Activated effector memory CD4-positive, alpha-beta T cell treated with Interleukin-2 at 50 U/mL for 16 hours (primary cell): Measurements from ENCODE around the gene MYO7B.

ENCODE experiments used
- DNase-seq: peaks from one replicate; pipeline ENCODE4 v3.0.0-alpha.2; 2020

Gene MYO7B

DNA sequence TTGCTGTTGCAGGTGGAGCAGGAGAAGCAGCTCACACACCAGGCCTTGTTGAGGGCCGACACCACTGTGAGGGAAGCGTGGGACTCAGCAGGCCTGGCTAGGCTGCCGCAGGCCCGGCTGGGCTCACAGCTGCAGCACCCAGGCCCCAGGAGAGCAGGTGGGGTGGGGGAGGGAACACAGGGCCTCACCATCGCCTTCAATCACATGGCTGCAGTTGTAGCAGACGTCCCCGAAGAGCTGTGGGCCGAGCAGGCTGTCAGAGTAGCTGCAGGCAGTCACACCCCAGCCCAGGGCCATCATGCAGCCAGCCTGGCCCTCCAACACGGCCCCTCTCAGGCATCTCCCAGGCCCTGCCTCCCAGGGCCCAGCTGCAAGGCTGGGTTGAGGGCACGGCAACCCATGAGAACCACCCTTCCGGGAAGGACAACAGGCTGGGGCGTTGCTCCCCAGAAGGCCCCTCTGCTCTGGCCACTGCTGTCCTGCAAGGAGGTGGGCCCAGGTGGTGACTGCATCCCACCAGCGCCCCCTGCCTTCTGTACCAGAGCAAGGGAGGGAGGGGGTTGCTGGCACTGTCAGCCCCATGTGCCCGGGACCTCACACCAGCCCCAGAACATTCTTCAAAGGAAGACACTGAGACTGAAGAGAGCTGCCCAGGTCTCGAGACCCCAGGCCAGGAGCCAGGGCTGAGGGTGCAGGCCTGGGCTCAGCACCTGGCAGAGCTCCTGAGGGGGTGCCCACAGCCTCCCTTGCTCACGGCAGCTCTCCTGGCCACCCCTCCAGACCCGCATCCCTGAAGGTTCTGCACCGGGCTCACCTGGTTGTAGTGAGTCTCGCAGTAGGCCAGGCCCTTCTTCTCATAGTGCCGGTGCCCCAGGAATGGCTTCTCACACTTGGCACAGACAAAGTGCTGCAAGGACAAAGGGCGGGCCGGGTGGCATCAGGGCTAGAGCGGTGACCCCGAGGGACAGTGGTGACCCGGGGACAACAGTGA, 104.9 kb downstream of the MYO7B start:
- peak; percentile 16 for DNase-seq

DNA sequence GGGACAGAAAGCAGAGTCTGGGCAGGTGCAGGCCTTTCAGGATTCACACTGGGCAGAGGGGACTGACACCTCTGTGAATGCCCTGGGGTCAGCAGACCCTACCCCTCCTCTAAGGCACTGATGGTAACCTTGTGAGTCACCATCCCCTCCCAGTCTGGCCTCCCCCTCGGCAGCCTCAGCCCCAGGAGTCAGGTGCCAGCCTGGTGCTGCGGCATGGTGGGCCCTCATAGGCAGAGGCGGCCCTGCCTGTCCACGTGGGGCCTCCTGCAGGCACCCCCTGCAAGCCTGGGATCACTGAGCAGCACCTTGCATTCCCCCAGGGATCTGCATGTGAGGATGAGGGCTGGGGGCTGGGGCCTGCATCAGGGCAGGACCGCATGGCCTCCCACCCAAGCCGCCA, 105.7 kb downstream of the MYO7B start:
- no peak for DNase-seq

DNA sequence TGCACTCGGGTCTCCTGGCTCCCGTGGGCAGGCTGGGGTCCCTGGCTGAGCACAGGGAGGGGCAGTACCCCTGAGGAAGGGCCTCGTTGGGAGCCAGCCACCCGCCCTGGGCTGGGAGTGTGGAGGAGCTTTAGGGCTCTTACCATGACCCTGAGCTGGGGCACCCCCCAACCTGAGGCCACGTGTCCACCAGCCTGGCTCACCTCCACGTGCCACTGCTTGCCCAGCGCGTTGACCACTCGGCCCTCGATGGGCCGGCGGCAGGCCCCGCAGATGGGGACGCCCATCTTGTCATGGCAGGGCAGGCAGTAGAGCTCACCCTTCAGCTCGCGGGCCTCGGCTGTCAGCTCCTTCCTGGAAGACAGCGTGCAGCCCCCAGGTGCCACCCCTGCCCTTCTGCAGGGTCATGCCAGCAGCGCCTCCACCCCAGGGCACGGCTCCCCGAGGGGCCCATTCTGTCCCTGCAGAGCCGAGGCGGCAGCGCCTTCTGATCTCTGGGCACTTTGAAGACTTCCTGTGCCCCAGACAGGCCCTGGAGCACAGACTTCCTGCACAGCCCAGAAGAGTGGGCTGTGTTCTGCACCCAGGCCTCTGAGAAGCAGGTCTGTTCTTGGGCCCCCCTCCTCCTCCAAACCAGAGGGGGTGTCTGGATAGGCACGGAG, 106.5 kb downstream of the MYO7B start:
- peak; percentile 49 for DNase-seq

DNA sequence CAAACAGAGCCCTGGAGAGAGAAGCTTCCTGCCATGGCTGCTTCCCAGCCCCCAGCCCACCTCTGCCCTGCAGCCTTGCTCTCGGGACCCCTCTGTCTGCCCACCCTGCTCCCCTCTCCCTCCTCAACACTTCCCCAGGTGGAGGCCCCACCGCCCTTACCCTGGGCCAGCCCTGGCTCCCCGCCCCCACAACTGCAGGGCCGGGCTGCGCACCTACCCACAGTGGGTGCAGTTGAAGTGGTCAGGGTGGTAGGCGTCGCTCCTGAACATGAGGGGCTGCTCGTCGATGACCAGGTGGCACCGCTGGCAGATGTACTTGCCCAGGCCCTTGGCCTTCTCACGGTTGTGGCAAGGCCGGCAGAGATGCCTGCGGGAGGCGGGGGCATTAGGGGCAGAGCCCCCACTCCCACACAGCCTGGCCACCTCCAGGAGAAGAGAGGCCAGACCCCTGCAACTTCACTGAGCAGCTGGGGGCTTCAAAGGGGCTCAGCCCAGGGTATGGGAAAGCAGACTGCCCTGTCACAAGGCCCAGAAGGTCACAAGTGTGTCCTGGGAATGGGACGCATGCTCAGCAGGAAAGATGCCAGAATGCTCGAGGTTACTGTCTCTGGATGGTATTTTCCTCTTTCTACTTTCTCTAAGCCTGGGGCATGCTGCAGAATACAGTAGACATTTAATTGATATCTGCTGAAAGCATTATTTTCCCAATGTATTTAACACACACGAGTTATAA, 107.4 kb downstream of the MYO7B start:
- no peak for DNase-seq

DNA sequence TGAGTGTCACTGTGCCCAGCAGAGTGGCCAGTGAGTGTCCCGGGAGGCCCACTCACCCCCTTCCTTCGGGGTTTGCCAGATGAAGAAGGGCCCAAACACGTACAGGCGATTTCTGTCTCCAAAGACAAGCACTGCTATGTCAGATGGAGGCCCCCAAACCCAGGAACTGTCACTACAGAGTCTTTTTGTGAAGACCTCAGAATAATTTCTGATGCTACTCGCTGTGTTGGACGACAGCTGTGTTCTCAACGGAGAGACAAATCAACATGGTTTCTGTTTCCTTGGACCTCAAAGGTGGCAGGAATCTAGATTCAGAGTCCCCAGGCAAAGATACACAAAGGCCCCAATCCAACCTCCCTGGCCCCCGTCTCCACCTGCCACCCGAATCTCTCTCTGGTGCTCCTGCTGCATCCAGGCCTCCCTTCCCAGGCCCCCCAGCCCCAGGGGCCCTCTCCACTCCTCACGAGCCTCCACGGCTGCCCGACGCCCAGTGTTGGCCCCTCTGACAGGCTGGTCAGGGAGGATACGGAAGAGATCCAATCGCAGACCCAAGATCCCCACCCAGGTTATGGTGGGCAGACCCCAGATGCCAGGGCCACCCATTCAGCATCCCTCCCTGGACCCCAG, 108.1 kb downstream of the MYO7B start:
- no peak for DNase-seq

DNA sequence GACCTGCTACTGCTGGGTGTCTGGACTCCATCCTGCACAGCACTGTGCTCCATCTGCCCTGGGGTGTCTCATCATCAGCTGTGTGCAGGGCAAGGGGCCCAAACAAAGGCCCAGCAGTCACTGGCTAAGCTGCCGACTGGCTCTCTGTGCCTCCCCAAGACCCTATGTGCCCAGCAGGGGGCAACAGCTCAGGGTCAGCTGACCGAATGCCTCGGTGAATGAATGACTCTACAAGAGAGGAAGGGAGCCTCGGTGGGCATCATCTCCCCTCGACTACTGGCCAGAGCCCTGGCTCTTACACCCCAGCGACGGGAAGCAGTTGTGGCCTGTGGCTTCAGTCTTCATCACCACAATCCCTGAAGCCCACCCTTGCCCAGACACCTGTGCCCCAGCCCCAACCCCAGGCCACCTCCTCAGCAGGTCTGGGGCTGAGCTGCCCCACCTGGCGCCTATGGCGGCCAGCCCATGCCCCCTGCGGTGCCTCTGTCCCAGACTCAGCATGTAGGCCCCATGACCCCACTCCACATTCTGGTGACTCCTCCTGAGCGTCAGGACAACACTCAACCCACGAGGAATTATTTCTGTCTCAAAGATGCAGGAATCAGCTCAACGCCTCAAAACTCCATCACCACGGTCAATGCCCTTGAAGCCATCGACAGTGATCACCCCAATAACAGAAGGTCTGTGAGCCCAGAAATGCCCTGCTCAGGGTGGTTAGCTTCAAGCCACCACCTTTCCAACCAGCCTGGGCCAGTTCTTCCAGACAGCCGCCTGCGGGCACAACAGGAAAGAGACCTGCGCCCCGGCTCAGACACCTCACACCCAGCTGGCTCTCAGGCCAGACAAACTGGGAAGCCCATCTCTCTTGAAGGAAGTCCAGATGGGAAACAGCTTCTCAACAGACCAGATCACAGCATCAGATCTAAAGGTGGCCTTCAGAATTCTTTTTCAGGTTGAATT, 108.9 kb downstream of the MYO7B start:
- no peak for DNase-seq

DNA sequence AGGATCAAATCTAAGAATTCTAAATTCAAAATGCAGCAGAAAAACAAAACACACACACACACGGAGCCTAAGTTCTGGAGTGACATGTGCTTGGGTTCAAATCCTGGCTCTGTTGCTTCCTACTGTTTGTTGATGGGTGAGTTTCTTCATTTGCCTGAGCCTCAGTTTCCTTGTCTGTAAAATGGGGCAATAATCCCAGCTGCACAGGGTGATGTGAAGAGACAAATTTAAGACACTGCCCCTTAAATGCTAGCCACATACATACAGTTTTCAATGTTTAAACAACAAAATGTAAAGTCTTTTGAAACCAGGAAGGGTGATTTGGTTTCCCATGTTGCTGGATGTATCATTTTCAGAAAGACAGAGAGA, 109.5 kb downstream of the MYO7B start:
- no peak for DNase-seq

DNA sequence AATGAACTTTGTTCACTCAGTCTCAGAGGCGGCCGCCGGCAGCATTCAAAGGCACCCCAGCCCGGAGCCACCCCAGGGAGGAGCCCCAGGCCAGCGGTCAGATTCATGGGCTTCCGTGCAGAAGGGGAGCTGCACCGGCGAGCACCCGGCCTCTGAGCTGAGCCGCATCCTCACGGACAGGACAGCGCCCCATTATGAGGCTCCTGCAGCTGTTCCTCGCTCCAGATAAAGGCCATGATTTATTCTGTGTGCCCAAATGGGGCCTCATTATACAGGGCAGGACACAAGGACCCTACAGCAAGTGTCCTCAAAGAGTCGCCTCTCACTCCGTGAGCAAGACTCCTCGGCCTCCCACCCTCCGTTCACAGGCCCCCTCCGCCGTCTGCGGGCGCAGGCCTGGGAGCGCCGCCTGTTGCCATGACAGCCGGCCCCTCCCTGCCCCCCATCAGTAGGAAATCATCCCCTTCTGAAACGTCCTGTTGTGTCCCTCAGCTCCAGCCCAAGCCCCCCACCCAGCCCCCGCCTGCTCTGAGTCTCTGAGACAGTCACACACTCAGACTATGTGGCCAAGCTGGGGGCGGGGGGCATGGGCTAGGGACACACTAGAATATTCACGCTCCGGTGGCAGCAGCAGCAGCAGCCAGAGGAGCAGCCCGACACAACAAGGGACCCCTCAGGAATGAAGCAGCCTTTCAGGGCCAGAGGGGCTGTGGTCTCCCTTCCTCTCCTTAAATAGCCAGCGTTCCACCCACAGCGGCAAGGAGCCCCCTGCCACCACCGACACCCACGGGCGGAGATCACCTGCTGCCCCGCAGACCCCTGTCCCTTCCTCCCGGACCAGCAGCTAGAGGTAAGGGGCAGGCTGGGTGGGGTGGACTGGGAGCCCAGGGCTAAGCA, 110.2 kb downstream of the MYO7B start, which contains the start of gene GPR17:
GPR17 (plus strand) TSS at position 759 of the 897 bp plus-strand sequence. CDS start 4,583 bp downstream, outside the sequence.
- no peak for DNase-seq

DNA sequence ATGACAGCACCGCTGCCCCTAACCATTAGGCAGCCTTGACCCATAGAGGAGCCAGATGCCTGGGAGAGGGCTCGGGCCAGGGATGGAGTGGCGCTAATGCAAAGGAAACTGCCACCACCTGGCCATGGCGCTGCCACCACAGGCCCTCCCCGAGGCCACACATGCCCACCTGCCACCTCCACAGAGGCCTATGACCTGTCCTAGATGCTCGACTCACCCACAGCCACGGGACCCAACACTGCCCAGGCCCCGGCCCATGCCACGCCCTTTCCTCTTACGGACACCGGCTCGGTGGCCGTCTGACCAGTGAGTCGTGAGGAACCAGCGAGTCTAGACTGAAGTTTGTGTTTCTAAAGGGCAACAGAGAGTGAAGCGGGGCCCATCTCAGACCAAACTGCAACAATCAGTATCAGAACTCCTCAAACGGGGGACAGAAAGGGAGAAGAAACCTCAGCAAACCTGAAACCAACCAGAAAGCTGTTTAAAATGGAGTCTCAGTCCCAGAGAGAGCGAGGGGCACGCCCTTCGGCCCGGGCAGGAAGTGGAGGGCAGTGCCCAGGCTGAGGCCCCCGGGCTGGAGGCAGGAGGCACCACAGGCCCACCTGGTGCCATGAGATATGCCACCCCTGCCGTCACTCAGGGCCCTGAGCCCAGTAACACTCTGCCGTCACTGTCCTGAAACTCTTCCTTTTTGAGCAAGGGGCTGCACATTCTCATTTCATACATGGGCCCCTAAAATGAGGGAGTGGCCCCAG, 111.2 kb downstream of the MYO7B start:
- no peak for DNase-seq

DNA sequence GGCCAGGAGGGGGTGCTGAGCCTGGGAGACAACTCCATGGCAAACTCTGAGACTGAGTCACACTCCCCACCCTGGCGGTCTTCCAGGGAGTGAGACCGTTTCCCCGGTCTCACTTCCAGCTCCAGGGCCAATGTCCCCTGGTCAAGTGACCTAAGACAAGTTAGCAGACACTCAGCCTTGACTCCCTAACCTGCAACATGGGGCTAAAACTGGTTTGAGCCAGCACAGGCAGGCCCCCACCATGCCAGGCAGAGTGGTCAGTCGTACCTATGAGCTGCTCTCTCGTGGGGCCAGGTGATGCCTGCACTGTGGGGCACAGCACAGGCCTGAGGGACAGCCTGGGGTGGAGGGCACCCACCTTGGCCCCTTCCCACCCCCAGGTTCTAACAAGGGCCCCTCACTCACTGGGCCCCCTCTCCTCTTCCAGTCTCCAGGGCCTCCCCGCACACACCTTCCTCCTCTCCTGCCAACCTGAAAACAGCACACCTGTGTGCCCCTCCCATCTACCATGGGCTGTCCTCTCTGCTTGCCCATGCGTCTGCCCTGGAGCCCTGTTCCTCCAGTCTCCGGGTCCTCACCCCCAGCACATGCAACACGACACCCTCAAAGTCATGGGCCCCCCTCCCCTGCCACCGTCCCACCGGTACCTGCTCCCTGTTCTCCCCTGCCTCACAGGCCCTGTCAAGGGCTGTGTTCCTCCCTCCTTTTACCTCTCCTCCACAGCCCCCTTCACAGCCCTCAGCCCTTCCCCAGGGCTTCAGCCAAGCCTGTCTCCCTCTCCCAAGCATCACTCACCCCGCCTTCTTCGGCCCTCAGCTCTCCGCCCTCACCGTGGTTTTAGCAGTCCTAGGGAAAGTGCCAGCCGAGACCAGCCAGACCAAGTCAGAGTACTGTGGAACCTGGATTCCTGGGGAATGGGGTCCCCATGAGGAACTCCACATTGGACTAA, 112.0 kb downstream of the MYO7B start:
- DNase-seq = no peak

DNA sequence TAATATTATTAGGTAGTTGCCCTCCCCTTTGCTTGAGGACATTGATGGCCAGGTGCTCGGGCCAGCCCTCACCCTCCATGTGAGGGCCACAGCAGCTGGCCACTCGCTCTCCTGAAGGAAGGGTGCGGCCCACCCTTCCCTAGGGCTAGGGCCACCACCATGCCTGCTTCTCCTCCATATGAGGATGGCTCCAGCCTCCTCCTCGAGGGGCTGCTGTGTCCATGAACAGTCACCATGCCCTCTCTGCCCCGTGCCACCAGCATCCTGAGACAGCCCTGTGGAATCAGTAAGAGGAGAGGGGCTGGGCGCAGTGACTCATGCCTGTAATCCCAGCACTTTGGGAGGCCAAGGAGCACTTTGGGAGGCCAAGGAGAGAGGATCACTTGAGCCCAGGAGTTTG, 112.8 kb downstream of the MYO7B start:
- DNase-seq = no peak

DNA sequence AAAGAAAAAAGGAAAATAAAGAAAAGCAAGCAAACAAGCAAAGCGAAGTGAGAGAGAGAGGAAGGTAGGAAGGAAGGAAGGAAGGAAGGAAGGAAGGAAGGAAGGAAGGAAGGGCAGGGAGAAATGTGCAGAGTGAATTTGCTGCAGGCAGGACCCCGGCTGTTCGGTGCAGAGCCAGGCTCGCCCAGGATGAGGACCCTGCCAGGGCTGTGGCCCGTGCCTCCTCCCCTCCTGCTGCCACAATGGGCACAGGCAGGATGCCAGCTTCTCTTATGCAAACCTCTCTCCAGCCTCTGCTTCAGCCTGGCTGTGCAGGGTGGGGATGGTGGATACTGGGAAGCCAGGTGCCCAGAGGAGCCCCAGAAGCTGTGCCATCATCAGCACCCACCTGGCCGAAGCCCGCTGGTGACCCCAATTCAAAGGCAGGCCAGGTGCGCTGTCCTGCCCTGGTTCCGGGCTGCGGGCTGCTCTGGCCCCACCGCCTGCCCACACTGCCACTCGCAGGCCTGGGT, 113.7 kb downstream of the MYO7B start:
- no peak for DNase-seq

DNA sequence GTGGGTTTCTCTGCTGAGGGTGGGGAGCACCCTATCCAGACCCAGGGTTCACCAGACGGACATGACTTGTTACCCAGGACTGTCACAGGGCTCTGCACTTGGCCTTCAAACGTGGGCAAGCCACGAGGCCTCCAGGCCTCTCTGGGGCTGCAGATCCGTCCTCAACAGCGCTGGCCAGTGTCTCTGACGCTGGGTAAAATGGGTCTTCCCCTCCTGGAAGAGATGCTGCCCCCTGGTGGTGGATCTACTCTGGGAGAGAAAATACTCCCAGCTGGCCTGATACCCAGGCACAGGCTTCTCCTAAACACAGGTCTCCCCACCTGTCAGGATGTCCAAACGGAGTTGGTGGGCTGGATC, 114.2 kb downstream of the MYO7B start:
- peak; percentile 70 for DNase-seq

DNA sequence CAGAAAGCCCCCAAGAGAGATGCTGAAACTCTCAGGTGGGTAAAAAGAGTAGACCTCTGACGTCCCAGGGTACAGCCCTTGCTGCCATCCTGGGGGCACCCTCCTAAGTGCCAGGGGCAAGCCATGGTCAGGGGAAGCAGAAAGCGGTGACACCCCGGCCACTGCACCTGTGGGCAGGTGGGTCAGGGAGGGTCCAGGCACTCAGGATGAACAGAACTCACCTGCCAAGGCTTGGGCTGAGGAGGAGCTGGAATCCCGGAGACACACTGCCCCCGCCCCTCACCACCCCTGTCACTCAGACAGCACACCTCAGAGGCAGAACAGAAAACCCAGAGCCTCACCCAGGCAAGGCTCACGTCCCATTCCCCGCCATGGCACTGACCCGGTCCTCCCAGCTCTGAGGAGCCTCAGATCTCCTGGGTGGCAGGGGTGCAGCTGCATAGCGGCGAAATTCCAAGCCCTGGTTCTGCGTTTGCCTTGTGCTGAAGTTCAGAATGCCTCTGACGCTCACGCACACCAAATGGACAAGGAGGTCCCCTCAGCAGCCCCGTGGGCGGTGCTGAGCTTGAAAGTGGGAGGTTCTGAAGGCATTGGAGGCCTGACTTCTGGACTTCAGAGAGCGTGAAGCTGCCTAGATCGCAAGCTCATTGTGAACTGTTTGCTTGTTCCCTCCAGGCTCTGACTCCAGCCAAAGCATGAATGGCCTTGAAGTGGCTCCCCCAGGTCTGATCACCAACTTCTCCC, 114.7 kb downstream of the MYO7B start:
- DNase-seq = no peak

DNA sequence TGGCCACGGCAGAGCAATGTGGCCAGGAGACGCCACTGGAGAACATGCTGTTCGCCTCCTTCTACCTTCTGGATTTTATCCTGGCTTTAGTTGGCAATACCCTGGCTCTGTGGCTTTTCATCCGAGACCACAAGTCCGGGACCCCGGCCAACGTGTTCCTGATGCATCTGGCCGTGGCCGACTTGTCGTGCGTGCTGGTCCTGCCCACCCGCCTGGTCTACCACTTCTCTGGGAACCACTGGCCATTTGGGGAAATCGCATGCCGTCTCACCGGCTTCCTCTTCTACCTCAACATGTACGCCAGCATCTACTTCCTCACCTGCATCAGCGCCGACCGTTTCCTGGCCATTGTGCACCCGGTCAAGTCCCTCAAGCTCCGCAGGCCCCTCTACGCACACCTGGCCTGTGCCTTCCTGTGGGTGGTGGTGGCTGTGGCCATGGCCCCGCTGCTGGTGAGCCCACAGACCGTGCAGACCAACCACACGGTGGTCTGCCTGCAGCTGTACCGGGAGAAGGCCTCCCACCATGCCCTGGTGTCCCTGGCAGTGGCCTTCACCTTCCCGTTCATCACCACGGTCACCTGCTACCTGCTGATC, 115.4 kb downstream of the MYO7B start:
- no peak for DNase-seq

DNA sequence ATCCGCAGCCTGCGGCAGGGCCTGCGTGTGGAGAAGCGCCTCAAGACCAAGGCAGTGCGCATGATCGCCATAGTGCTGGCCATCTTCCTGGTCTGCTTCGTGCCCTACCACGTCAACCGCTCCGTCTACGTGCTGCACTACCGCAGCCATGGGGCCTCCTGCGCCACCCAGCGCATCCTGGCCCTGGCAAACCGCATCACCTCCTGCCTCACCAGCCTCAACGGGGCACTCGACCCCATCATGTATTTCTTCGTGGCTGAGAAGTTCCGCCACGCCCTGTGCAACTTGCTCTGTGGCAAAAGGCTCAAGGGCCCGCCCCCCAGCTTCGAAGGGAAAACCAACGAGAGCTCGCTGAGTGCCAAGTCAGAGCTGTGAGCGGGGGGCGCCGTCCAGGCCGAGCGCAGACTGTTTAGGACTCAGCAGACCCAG, 115.9 kb downstream of the MYO7B start:
- DNase-seq = no peak

DNA sequence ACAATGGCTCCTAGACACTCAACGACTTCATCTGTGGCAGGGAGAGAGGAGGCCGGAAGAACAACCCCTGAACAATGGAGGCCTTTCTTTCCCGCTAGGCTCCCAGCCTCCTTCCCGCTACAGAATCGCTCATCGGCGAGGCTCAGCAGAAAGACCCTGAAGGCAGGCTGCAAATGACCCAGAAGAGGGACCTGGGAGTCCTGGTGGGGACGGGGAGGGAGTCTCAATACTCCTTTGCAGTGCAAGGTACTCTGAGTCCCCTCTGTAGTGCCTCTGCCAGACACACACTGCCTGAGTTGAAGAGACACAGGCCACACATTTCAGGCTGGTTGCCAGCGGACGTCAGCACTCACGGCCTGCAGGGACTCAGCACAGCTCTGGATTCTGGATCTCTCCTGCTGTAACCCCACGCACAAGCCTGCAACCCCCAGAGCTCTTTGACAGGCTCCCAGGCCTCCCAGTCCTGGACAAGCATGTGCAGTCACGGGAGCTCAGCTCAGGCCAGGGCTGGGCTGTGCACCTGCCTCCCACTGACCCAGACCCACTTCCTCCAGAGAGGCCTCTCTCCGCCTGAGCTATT, 116.6 kb downstream of the MYO7B start:
- DNase-seq = no peak
